GM12865 (cell line): ENCODE measurements around the gene HSD17B12.

ENCODE experiments used
- DNase-seq: peaks from one replicate; pipeline ENCODE4 v3.0.0; 2010; ENCODE audit warnings: low read depth
- H3K4me3 ChIP-seq: 2 replicates; pipeline ENCODE4 v1.5.1; 2011; ENCODE audit warnings: mild to moderate bottlenecking, low read depth, low read length, control low read depth
- TF ChIP-seq, protein P1 (sequence below): IDR thresholded peaks from 2 replicates; pipeline ENCODE4 v1.5.1; 2011; ENCODE audit warnings: low read length, control low read depth, low read depth, inconsistent platforms; ENCODE audit not compliant: insufficient read depth; ENCODE audit errors: missing control alignments

HSD17B12 gene

DNA sequence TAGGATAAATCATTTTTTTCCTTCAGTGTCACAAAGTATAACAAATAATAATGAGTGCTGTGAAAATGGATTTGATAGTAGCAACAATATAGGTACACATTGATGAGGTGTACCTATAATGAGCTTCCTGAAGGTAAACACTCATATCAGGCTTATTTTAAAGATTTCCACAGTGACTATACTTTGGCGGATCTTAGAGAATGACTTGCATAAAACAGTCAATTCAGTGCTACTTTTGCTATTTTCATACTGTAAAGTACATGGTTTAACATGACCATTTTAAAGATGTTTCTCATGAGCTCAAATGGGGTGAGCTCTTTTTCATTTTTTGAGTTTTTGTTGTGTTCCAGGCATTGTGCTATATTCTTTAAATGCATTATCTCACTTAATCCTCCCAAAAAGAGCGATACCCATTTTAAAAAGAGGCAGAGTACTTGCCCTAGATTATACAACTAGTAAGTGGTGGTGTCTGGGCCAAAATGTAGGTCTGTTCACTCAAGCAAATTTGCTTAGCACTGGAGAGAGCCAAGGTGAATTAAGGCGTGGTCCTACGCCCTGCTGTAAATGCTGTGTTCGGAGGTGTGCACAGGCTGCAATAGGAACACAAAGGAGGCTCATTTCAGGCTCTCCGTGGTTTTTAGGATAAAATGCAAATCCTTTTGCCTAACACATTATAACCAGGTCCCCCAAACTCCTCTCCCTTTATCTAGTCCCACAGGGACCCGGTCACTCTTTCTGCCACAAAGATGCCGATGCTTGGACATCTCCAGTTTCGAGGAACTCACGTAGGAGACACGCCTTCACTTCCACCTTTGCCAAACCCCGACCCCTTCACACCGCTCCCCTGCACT lies 199.5 kb downstream of the HSD17B12 start:
- TF ChIP-seq, protein P1, sequence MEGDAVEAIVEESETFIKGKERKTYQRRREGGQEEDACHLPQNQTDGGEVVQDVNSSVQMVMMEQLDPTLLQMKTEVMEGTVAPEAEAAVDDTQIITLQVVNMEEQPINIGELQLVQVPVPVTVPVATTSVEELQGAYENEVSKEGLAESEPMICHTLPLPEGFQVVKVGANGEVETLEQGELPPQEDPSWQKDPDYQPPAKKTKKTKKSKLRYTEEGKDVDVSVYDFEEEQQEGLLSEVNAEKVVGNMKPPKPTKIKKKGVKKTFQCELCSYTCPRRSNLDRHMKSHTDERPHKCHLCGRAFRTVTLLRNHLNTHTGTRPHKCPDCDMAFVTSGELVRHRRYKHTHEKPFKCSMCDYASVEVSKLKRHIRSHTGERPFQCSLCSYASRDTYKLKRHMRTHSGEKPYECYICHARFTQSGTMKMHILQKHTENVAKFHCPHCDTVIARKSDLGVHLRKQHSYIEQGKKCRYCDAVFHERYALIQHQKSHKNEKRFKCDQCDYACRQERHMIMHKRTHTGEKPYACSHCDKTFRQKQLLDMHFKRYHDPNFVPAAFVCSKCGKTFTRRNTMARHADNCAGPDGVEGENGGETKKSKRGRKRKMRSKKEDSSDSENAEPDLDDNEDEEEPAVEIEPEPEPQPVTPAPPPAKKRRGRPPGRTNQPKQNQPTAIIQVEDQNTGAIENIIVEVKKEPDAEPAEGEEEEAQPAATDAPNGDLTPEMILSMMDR = no peak
- DNase-seq = no peak
- H3K4me3 ChIP-seq = peak overlapping the region; percentile 87

DNA sequence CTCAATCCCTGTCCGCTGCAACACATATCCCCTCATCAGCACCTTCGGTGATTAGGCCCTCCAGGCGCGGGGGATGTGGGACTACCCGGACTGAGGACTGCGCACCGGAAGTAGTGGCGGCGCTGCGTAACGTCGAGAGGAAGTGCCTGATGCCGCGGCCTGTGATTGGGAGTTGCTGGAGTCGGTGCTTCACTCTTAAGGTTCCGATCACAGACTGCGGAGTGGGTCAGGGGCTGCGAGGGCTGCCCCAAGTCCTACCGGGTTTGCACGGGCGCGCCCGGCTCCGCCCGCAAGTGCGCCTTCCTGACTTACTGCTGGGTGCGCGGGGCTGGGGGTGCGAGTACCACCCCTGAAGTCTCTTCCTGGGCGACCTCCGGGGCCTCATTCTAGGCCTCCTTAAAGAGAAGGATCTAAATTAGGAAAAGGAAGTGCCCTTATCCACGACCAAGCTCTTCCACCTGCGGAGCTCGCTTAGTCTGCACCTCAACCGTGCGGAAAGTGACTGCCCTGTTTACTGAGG lies 200.2 kb downstream of the HSD17B12 start, which contains the start of gene ALKBH3:
Gene ALKBH3, plus strand, starts transcription at position 192 of the 520 bp plus-strand sequence. CDS start 1,822 bp downstream, outside the sequence.
- H3K4me3 ChIP-seq = peak within 1 kb of the TSS; percentile 87
- TF ChIP-seq, protein P1 = no peak
- peak; percentile 95 for DNase-seq

GRCh38 chr11:43892851-43893250 lies 212.3 kb downstream of the HSD17B12 start:
- no peak overlapping the region for H3K4me3 ChIP-seq
- TF ChIP-seq, protein P1 = no peak
- DNase-seq = no peak

- TF ChIP-seq, protein P1 = no peak
- no peak for DNase-seq
- H3K4me3 ChIP-seq = no peak overlapping the region
Observed at GRCh38 chr11:43894546-43894945, 214.0 kb downstream of the HSD17B12 start.

GRCh38 chr11:43895601-43896000 lies 215.1 kb downstream of the HSD17B12 start:
- DNase-seq = no peak
- TF ChIP-seq, protein P1 = no peak
- no peak overlapping the region for H3K4me3 ChIP-seq

GRCh38 chr11:43898574-43898973 lies 218.0 kb downstream of the HSD17B12 start:
- TF ChIP-seq, protein P1 = no peak
- H3K4me3 ChIP-seq = no peak overlapping the region
- no peak for DNase-seq

- no peak overlapping the region for H3K4me3 ChIP-seq
- no peak for DNase-seq
- TF ChIP-seq, protein P1 = no peak
Observed at GRCh38 chr11:43899094-43899493, 218.6 kb downstream of the HSD17B12 start.
